Measurements from ENCODE around the gene EPHB2. TPM values are rescaled to one million over a fixed set of nuclear protein-coding genes. Genes with fewer than 3 reads are reported as not detected.

The EPHB2 gene
- polyA plus RNA-seq, 1 donor from 2014 or later = not detected

DNA sequence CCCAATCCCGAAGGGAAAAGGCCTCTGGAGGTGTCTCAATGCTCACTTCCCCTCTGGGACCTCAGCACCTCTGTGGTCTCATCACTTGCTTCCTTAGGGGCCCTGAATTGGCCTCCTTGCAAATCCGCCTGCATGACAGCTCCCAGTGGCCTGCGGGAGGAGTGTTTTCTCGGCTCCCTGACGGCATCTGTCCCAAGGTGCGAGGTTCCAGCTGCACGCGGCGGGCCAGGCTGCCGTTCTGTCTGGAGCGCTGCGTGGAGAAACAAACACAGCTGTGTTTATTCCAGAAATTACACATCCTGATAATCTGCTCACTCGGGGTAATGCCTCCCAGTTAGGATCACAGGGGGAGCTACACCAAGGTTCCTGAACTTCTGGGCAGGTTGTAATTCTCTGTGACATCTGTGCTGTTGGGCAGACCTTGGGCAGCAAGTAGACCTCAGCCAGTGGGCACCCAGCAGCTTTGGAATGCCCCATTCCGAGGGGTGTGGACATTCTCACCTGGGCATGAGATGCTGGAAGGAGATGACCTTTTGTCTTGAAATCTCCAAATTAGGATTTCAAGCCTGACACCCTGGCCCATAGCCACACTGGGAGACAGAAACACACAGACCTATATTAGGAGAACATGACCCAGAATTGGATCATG, 18.2 kb downstream of the EPHB2 start:
- H3K27me3 Mint-ChIP-seq = peaks cover 11% of the 10 kb centered on the region
- no peak overlapping the region for H3K27ac Mint-ChIP-seq
- H3K9me3 Mint-ChIP-seq = peaks cover 0 to 3% (median 2%) of the 10 kb centered on the region in 3 donors
- H3K4me3 Mint-ChIP-seq = no peak overlapping the region
- no peaks in the 10 kb centered on the region for H3K4me1 Mint-ChIP-seq
- H3K36me3 Mint-ChIP-seq = peaks cover 1% of the 10 kb centered on the region

DNA sequence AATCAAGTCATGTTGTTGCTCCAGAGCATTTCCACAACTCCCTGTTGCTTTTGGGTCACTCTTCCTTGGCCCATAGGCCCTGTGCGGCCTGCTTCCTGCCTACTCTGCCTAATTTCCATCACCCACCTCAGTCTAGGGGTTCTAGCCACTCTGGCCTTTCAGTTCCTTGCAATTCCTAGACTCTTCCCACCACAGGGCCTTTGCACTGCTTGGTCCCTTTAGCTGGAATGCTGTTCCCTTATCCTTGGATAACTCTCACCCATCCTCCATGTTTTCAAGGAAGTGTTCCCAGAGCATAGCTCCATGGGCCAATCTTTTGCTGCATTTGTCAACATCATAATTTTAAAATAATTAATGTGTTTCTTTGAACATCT, 18.7 kb downstream of the EPHB2 start:
- Mint-ChIP-seq H3K27ac (no peak overlapping the region), H3K27me3 (peaks cover 11% of the 10 kb centered on the region), H3K4me3 (peak overlapping the region in 1 of 4 donors; percentile 47), H3K9me3 (peaks cover 0 to 3% (median 2%) of the 10 kb centered on the region in 3 donors), H3K36me3 (peaks cover 3% of the 10 kb centered on the region), H3K4me1 (no peaks in the 10 kb centered on the region)

DNA sequence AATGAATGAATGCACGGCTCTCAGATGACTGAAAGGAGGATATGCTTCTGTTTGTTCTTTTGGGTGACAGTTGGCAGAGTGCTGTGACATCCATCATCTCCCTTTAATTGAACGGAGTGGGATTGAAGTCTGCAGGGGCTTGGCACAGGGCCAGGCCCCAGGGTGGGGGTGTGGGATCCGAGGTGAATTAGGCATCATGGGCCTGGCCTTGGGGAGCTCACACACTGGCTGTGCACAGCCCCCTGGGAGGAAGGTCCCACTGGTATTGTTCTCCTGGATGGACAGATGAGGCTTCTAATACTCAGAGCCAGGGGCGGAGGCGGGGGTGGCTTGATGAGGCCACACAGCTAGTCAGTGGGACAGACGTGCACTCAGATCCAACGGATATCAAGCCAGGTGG, 19.3 kb downstream of the EPHB2 start:
- peak overlapping the region in 1 of 4 donors; percentile 47 for H3K4me3 Mint-ChIP-seq
- peaks cover 0 to 3% (median 2%) of the 10 kb centered on the region in 3 donors for H3K9me3 Mint-ChIP-seq
- no peaks in the 10 kb centered on the region for H3K4me1 Mint-ChIP-seq
- H3K27ac Mint-ChIP-seq = peak overlapping the region in 1 of 3 donors; percentile 20
- peaks cover 11% of the 10 kb centered on the region for H3K27me3 Mint-ChIP-seq
- H3K36me3 Mint-ChIP-seq = peaks cover 3% of the 10 kb centered on the region

- Mint-ChIP-seq H3K36me3 (peaks cover 3% of the 10 kb centered on the region), H3K27me3 (peaks cover 3% of the 10 kb centered on the region), H3K27ac (no peak overlapping the region)
These were observed 21.5 kb downstream of the EPHB2 start for GRCh38 chr1:22731924-22732720.

DNA sequence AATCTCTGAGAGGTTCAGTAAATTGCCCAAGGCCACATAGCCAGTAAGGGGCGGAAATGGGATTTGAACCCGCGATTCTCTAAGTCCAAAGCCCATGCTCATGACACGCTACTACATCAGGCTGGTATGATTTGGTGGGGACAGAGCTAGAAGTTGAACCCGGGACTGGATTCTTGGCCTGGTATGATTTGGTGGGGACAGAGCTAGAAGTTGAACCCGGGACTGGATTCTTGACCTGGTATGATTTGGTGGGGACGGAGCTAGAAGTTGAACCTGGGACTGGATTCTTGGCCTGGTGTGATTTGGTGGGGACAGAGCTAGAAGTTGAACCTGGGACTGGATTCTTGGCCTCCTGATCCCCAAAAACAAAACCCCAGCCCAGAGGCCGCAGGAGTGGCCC, 23.0 kb downstream of the EPHB2 start:
- H3K9me3 Mint-ChIP-seq = no peaks in the 10 kb centered on the region
- peaks cover 3% of the 10 kb centered on the region for H3K36me3 Mint-ChIP-seq
- H3K27ac Mint-ChIP-seq = no peak overlapping the region
- no peak overlapping the region for H3K4me3 Mint-ChIP-seq
- H3K4me1 Mint-ChIP-seq = no peaks in the 10 kb centered on the region
- H3K27me3 Mint-ChIP-seq = peaks cover 3% of the 10 kb centered on the region

More at GRCh38 chr1:22731924-22732720, 21.5 kb downstream of the EPHB2 start:
- no peak overlapping the region for H3K4me3 Mint-ChIP-seq
- H3K4me1 Mint-ChIP-seq = no peaks in the 10 kb centered on the region
- no peaks in the 10 kb centered on the region for H3K9me3 Mint-ChIP-seq

DNA sequence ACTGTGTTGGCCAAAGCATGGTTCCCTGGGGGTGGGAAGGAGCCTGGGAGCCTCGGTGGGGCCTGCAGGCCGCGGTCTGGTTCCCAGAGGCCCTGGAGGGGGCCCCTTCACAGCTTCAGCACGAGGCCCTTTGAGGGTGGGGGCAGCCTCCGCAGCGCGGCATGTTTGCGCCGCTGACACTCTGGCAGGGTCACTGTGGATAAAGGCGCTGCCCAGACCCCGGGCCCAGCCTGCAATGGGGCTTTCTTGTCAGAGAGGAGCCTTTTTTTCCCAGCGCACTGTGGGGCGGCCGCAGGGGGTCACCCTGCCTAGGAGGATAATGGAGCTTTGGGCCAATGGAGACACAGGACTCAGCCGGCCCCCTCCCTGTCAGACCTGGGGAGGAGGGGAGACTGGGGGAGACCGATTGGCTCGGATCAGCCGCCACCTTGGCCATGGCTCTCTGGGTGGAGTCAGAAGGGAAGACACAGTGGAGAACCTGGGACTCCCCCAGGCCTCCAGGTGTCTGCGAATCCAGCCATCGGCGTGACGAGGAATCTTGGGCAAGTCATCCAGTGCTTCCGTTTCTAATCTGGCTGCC, 26.0 kb downstream of the EPHB2 start:
- H3K4me1 Mint-ChIP-seq = peaks cover 0 to under 1% (median 0%) of the 10 kb centered on the region in 3 donors

GRCh38 chr1:22737374-22738068, 26.9 kb downstream of the EPHB2 start:
- Mint-ChIP-seq H3K36me3 (peaks cover 2% of the 10 kb centered on the region), H3K27me3 (peaks cover 3% of the 10 kb centered on the region), H3K9me3 (no peaks in the 10 kb centered on the region), H3K27ac (no peak overlapping the region), H3K4me1 (peaks cover 0 to 1% (median 0%) of the 10 kb centered on the region in 3 donors), H3K4me3 (no peak overlapping the region)

More for the DNA sequence above, 26.0 kb downstream of the EPHB2 start:
- Mint-ChIP-seq H3K4me3 (no peak overlapping the region), H3K9me3 (no peaks in the 10 kb centered on the region), H3K27ac (no peak overlapping the region), H3K27me3 (peaks cover under 1% of the 10 kb centered on the region), H3K36me3 (peaks cover 2% of the 10 kb centered on the region)

DNA sequence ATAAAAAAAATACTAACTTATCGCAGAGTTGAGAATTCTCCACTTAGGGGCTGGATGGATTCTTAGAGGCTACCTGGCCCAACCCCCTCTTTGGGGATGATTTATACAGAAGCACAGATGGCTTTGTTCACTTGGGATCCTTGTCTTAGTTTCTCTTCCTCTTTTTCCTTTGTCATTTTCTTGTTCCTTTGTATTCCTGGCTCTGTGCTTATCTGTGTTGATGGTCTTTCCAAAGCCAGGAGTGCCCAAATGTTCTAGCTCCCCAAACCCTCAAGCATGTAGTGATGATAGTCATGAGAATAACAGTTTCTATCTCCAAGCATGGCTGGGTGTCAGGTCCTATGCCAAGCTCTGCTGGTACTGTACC, 27.4 kb downstream of the EPHB2 start:
- peaks cover 2% of the 10 kb centered on the region for H3K36me3 Mint-ChIP-seq
- no peaks in the 10 kb centered on the region for H3K9me3 Mint-ChIP-seq
- peaks cover 0 to 1% (median 0%) of the 10 kb centered on the region in 3 donors for H3K4me1 Mint-ChIP-seq
- no peak overlapping the region for H3K4me3 Mint-ChIP-seq
- H3K27me3 Mint-ChIP-seq = peaks cover 3% of the 10 kb centered on the region
- no peak overlapping the region for H3K27ac Mint-ChIP-seq

DNA sequence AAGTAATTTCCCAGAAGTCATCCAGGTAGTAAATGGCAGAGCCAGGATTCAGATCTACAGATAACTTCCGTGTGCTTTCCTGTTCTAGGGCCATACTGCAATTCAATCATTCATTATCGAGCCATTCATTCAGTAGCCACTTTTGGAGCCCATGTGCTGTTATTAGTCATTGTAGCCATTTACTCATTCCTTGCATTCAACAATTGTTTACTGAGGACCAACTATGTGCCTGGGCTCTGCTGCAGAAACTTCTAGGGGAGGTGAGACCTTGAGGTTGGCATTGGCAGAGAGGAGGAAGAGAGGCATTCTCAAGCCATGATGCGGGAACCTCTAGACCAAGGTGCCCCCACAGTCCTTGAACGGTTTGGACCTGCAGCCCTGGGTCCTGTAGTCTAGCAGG, 27.9 kb downstream of the EPHB2 start:
- no peaks in the 10 kb centered on the region for H3K9me3 Mint-ChIP-seq
- peaks cover 2% of the 10 kb centered on the region for H3K36me3 Mint-ChIP-seq
- no peak overlapping the region for H3K27ac Mint-ChIP-seq
- no peak overlapping the region for H3K4me3 Mint-ChIP-seq
- H3K4me1 Mint-ChIP-seq = peaks cover 0 to 1% (median 0%) of the 10 kb centered on the region in 3 donors
- H3K27me3 Mint-ChIP-seq = peaks cover 3% of the 10 kb centered on the region

GRCh38 chr1:22739648-22740385, 29.2 kb downstream of the EPHB2 start:
- no peak overlapping the region for H3K27ac Mint-ChIP-seq
- H3K4me1 Mint-ChIP-seq = peaks cover 0 to 1% (median 0%) of the 10 kb centered on the region in 3 donors
- peaks cover 3% of the 10 kb centered on the region for H3K27me3 Mint-ChIP-seq
- H3K36me3 Mint-ChIP-seq = no peaks in the 10 kb centered on the region
- H3K4me3 Mint-ChIP-seq = peak overlapping the region in 1 of 4 donors; percentile 1
- no peaks in the 10 kb centered on the region for H3K9me3 Mint-ChIP-seq

- Mint-ChIP-seq H3K4me1 (peaks cover 0 to 1% (median 0%) of the 10 kb centered on the region in 3 donors), H3K27me3 (peaks cover 3% of the 10 kb centered on the region), H3K27ac (no peak overlapping the region), H3K36me3 (no peaks in the 10 kb centered on the region), H3K9me3 (no peaks in the 10 kb centered on the region), H3K4me3 (no peak overlapping the region)
These were observed 30.5 kb downstream of the EPHB2 start for GRCh38 chr1:22741118-22741517.

GRCh38 chr1:22745669-22746585, 35.3 kb downstream of the EPHB2 start:
- no peaks in the 10 kb centered on the region for H3K9me3 Mint-ChIP-seq
- H3K4me3 Mint-ChIP-seq = no peak overlapping the region
- no peak overlapping the region for H3K27ac Mint-ChIP-seq
- H3K36me3 Mint-ChIP-seq = no peaks in the 10 kb centered on the region
- H3K4me1 Mint-ChIP-seq = peaks cover 0 to 3% (median 0%) of the 10 kb centered on the region in 3 donors
- H3K27me3 Mint-ChIP-seq = peaks cover 3% of the 10 kb centered on the region

GRCh38 chr1:22747021-22747734, 36.5 kb downstream of the EPHB2 start:
- H3K4me3 Mint-ChIP-seq = no peak overlapping the region
- peaks cover 2% of the 10 kb centered on the region for H3K27me3 Mint-ChIP-seq
- H3K36me3 Mint-ChIP-seq = no peaks in the 10 kb centered on the region
- H3K9me3 Mint-ChIP-seq = no peaks in the 10 kb centered on the region
- H3K4me1 Mint-ChIP-seq = peaks cover 0 to 2% (median 0%) of the 10 kb centered on the region in 3 donors
- H3K27ac Mint-ChIP-seq = no peak overlapping the region
